IPS-NIHi11 (cell line): ENCODE measurements around the gene EGFL7.
A peak's percentile ranks its signal among the peaks of the same experiment; 100 is the strongest.

Source experiments
- DNase-seq: peaks from one replicate; pipeline ENCODE4 v3.0.0; 2012; ENCODE audit warnings: mixed read lengths, low spot score

The EGFL7 gene

DNA sequence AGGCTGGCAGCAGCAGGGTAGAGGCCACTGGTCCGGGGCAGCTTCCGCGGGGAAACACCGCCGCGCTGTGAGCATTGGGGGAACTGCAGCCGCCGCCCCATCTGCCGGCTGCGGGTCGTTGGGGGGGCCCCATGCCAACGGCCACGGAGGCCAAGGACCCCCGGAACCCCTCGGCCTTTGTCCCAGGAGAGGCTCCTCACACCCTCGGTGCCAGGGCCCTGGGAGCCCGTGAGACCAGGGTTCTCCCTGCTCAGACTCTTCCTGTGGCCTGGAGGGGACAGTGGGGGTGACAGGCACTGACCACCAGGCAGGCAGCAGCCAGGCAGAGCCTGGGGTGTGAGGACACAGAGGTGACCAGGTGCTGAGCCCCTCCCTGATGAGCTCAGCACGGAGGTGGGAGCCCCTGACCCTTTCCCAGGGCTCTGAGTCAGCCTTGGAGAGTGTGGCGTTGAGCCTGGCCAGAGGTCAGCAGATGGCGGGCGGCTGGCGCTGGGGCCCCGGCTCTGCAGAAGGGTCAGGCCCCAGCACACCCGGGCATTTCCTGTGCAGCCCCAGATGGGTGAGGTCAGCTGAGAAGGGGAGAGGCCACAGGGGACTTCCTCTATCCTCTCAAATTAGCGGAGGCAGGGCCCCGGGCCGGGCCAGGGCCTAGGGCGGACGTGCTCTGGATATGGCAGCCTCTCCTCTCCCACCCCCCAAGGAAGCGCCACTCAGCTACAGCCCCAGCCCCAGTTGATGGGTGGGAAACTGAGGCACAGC, 17.9 kb upstream of the EGFL7 start:
- peak; percentile 97 for DNase-seq

DNA sequence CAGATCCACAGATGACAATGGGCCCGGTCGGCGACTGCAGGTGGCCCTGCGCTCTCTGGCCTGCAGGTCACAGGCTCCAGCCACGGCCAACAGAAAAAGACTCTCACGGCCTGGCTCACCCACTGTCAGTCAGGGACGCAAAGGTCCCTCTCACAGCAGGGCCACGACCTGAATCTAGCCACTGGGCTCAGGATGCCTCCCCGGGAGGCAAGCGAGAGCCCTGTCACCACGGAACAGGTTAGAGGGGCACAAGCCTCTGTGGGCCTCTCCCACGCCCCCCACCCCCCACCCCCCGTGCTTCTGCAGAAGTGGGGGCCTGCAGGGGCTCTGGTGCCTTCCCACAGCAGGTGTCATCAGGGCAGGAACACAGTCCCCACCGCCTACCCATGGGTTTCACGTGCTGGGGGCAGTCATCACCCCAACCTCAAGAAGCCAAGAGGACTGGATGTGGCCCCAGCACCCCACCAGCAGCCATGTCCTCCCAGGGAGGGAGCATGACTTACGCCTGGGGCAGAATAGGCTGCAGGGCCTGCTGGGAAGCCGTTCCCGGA, 17.3 kb upstream of the EGFL7 start:
- DNase-seq, result no peak

GRCh38 chr9:136645903-136646754, 16.6 kb upstream of the EGFL7 start:
- no peak for DNase-seq

- DNase-seq, result no peak
Observed at GRCh38 chr9:136646827-136647711, 15.6 kb upstream of the EGFL7 start.

GRCh38 chr9:136648751-136649150, 14.0 kb upstream of the EGFL7 start:
- DNase-seq, result no peak

DNA sequence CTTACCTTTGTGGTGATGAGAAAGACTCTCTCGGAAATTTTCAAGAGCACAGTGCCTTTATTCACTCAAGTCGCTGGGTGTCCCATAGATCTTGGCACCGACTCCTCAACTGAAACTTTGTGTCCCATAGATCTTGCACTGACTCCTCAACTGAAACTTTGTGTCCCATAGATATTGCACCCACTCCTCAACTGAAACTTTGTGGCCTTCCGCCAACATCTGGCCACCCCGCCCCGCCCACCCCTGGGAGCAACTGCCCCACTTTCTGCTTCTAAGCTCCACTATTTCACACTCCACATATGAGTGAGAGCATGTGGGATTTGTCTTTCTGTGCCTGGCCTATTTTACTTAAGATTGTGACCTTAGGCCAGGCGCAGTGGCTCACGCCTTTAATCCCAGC, 12.7 kb upstream of the EGFL7 start:
- no peak for DNase-seq

DNA sequence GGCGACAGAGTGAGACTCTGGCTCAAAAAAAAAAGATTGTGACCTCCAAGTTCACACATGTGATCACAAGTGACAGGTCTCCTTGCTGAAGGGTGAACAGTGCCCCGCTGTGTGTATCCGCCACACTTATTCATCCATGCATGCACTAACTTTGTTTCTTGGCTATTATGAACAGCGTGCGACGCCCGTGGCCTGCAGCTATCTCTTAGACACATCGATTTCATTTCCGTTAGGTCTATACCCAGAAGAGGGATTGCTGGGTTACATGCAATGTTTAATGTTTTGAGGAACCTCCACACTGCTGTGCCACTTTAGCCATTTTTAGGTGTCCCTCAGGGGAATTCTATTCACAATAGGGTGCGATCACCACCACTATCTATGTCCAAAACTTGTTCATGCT, 12.1 kb upstream of the EGFL7 start:
- no peak for DNase-seq

- no peak for DNase-seq
Observed at GRCh38 chr9:136651860-136652259, 10.9 kb upstream of the EGFL7 start.

- DNase-seq, result no peak
Observed at GRCh38 chr9:136653323-136654079, 9.2 kb upstream of the EGFL7 start.

GRCh38 chr9:136654820-136655535, 7.7 kb upstream of the EGFL7 start:
- no peak for DNase-seq

DNA sequence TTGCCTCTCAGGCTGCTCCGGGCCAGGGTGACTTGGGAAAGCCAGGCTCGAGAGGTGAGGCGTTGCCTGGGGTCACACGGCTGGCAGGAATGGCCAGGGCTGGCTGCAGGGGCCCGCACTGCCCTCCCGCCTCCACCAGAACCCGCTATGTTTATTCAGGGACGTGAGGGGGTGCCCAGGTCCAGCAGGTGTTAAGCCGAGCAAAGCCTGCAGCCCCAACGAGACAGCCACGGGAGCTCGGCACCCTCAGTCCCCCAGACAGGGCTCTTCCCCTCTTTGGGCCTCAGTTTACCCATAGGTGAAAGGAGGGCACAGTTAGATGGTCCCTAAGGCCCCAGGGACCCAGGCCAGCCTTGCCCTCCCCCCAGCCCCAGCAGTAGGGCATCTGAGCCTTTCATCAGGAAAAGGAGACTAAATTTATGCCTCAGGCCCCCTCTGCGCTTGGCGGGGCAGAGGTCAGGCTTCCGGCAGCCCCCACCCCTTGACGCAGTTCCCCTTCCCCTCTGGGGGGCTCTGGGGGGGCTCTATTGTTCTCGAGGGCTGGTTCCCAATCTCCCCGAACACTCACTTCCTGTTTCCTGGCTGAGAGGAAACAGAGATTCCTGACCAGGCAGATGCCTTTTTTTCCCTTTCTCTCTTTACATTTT, 7.1 kb upstream of the EGFL7 start:
- no peak for DNase-seq

- DNase-seq, result no peak
Observed at GRCh38 chr9:136656183-136656738, 6.5 kb upstream of the EGFL7 start.

- DNase-seq, result no peak
Observed at GRCh38 chr9:136656795-136657611, 5.7 kb upstream of the EGFL7 start.

GRCh38 chr9:136657974-136658848, 4.5 kb upstream of the EGFL7 start:
- no peak for DNase-seq

GRCh38 chr9:136658849-136659535, 3.7 kb upstream of the EGFL7 start:
- no peak for DNase-seq

DNA sequence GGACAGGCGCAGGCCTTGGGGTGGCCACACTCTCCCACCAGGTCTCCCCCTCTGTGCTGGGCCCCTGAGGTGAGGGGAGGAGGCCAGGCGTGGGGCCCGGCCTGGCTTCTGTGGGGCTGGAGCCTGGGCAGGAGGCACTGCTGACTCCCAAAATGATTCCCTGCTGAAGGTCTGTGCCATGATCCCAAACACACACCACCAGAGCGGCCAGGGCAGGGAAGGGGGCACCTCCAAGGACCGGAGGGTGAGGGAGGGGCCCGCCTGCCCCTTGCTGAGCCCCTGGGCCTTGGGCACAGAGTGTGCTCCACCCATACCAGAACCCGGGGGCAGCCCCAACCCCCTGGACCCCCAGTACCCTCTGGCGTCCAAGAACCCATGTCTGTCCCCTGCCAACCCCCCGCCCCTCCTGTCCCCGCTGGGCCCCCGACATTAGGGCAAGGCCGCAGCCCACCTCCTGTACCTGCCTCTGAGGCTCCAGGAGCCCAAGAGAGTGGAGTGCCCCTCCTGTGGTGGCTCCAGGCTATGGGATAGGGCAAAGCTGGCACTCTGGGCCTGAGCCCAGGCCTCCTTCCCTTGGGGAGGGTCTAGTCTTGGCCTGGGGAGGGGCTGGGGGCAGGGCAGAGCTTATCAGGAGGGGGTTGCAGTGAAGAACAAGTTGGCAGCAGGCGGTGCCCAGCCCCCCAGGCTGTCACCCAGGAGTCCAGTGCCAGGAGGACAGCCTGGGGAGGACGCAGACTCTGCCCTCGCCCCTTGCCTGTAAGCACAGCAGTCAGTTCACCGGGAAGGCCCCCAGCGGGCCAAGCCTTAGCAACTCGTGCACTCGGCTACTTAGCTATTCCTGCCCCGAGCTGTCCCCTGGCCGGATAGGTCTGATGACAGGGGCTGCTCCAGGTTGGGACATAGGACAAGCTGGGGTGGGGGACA, 2.6 kb upstream of the EGFL7 start:
- no peak for DNase-seq
